ENCODE results near the gene AMN1.
"Not testable (repeated sequence)": the region's sequence is repeated elsewhere in the genome, so short reads cannot be mapped to it uniquely, and the experiment has no call there.

The AMN1 gene

DNA sequence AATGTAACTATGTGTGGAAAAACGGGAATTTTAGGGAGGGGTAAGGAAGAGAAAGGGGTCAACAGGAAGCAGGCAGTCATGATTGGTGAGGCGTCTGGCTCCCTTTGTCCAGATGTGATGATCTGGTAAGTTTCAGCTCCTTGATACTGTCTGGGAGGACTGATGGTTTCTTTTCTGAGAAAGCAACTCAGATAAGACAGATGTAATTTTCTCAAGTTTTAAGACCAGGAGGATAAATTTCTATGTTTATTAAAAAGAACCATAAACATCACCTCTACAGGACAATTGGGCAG lies 21.9 kb upstream of the AMN1 start:
- no peaks in the 10 kb centered on the region for H3K9me3 Mint-ChIP-seq
- no peaks in the 10 kb centered on the region for H3K27me3 Mint-ChIP-seq
- ATAC-seq (replicated peaks; ENCODE audit: extremely low read depth, poor library complexity, severe bottlenecking) (no peak), DNase-seq (ENCODE audit: low spot score in 2 of 2) (no peak)
- H3K36me3 Mint-ChIP-seq (ENCODE audit: insufficient read depth): peaks cover 2% of the 10 kb centered on the region
- H3K4me1 Mint-ChIP-seq: peaks cover 36% of the 10 kb centered on the region
- H3K27ac Mint-ChIP-seq (ENCODE audit: low read depth): peak overlapping the region; percentile 17
- H3K4me3 Mint-ChIP-seq: no peak overlapping the region

DNA sequence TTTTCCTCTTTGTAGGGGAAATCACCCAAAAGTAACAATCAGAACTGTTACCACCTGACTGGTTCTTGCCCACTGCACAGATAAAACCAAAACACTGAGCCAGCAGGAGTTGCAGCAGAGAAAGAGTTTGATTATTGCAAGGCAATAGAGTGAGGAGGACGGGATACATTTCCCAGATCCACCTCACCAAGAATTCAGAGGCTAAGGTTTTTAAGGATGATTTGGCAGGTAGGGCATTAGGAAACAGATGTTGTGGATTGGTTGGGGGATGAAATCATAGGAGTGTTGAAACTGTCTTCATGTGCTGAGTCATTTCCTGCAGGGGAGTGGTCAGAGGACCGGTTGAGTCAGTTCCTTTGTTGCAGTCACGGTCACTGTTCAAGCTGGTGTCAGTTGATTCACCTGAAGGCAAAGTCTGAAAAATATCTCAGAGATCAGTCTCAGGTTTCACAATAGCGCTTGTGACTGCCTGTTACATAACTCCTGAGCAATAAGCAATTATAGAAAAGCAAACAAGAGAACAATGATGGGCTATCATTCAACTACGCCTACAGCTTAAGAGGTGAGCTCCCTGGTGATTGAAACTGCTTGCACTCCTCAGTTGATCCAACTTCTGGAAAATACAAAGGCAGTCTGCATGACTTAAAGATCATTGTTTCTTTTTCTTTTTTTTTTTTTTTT lies 20.3 kb upstream of the AMN1 start:
- no peaks in the 10 kb centered on the region for H3K27me3 Mint-ChIP-seq
- ATAC-seq (replicated peaks; ENCODE audit: extremely low read depth, poor library complexity, severe bottlenecking) (peak; percentile 85), DNase-seq (ENCODE audit: low spot score in 2 of 2) (no peak)
- H3K4me3 Mint-ChIP-seq: peak overlapping the region; percentile 41
- H3K9me3 Mint-ChIP-seq: no peaks in the 10 kb centered on the region
- H3K36me3 Mint-ChIP-seq (ENCODE audit: insufficient read depth): peaks cover 2% of the 10 kb centered on the region
- peak overlapping the region; percentile 71 for H3K27ac Mint-ChIP-seq (ENCODE audit: low read depth)
- peaks cover 37% of the 10 kb centered on the region for H3K4me1 Mint-ChIP-seq

DNA sequence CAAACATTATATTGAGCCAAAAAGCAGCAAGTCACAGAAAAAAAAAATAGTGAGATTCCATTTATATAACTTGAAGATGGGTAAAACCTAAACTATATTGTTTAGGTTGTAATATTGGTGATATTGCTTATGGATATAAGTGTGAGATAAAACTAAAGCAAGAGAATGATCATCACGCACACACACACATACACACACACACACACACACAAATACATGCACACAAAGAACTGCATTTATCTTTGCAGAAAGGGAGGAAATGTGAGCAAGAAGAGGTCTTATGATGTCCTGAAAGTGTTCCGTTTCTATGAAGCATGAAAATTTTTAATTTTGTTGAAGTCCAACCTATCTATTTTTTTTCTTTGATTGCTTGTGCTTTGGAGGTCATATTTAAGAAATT lies 16.4 kb upstream of the AMN1 start:
- Mint-ChIP-seq H3K36me3 (ENCODE audit: insufficient read depth) (peaks cover 4% of the 10 kb centered on the region), H3K4me1 (peaks cover 41% of the 10 kb centered on the region), H3K4me3 (no peak overlapping the region), H3K9me3 (no peaks in the 10 kb centered on the region), H3K27ac (ENCODE audit: low read depth) (no peak overlapping the region), H3K27me3 (no peaks in the 10 kb centered on the region)
- ATAC-seq (replicated peaks; ENCODE audit: extremely low read depth, poor library complexity, severe bottlenecking) (no peak), DNase-seq (ENCODE audit: low spot score in 2 of 2) (no peak)

DNA sequence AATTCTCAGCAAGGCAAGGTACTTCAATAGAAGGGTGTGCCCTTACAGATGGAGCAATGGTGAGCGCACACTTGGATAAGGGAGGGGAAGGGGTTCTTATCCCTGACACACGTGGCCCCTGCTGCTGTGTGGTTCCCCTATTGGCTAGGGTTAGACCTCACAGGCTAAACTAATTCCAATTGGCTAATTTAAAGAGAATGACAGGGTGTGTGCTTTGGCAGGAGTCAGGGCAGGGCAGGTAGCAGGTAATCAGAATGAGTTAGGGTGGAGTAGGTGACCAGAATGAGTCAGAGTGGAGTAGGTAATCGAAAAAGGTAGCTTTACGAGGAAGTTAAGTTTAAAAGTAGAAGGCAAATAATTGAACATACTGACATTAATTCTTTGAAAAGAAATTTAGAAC lies 15.5 kb upstream of the AMN1 start:
- not testable (repeated sequence) for H3K27ac Mint-ChIP-seq (ENCODE audit: low read depth); H3K36me3 Mint-ChIP-seq (ENCODE audit: insufficient read depth); DNase-seq (ENCODE audit: low spot score in 2 of 2); H3K9me3 Mint-ChIP-seq; H3K4me3 Mint-ChIP-seq; H3K27me3 Mint-ChIP-seq; ATAC-seq (replicated peaks; ENCODE audit: extremely low read depth, poor library complexity, severe bottlenecking)
- H3K4me1 Mint-ChIP-seq: peaks cover 35% of the 10 kb centered on the region

DNA sequence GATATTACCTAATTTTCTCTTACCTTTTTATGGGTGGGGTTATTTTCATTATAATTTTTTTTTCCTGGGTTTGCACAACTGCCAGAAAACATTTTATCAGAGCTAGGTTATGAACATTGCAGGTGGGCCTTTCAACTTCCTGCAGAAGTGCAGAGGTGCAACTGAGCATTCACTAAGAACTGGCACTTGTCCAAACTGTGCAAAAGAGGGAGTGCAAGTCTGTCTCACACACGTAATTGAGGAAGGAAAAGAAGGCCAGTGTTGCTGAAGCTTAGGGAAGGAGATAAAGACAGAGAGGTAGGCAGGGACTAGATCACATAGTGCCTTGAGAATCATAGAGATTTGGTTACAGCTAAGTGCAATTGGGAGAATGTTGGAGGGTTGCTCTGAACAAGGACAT lies 14.1 kb upstream of the AMN1 start:
- Mint-ChIP-seq H3K9me3 (no peaks in the 10 kb centered on the region), H3K27ac (ENCODE audit: low read depth) (peak overlapping the region; percentile 19), H3K27me3 (no peaks in the 10 kb centered on the region), H3K4me3 (no peak overlapping the region), H3K4me1 (peaks cover 27% of the 10 kb centered on the region), H3K36me3 (ENCODE audit: insufficient read depth) (peaks cover 2% of the 10 kb centered on the region)
- ATAC-seq (replicated peaks; ENCODE audit: extremely low read depth, poor library complexity, severe bottlenecking) (no peak), DNase-seq (ENCODE audit: low spot score in 2 of 2) (no peak)

DNA sequence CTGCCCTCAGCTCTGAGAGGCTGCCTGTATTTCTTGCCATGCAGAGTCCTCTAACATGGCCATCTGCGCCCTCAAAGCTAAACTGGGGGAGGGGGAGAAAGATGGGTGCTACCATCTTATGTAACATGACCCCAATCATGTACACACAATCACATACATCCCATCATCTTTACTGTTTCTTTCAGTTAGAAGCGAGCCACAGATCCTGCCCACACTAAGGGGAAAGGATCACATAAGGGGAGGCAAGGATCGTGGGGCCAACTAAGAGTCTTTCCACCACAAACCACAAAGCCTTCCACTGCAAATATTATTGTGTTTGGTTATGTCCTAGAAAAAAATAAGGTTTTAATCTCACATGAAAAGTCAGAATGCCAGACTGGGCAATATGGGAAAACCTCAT lies 11.8 kb upstream of the AMN1 start:
- H3K27ac Mint-ChIP-seq (ENCODE audit: low read depth): no peak overlapping the region
- no peak for ATAC-seq (replicated peaks; ENCODE audit: extremely low read depth, poor library complexity, severe bottlenecking)
- H3K4me1 Mint-ChIP-seq: peaks cover 15% of the 10 kb centered on the region

DNA sequence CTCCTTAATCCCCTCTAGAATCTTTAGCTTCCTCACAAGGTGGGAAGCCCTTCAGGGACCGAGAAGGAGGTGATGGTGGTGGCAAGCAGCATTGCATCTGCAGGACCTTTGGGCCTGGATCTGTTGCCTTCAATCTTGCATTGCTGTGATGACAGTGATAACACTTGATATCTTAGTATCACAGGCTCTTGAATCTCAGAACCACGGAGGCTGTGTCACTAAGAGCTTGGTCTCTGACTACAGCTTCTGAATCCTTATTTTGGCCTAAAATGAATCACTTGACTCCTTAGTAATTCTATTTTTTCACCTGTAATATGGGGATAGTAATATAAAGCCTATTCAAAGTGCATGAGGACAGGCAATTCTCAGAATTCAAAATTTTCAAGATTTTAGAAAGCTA lies 8.9 kb upstream of the AMN1 start:
- H3K4me3 Mint-ChIP-seq: no peak overlapping the region
- H3K36me3 Mint-ChIP-seq (ENCODE audit: insufficient read depth): peaks cover 5% of the 10 kb centered on the region
- H3K4me1 Mint-ChIP-seq: peaks cover 26% of the 10 kb centered on the region
- no peaks in the 10 kb centered on the region for H3K9me3 Mint-ChIP-seq
- ATAC-seq (replicated peaks; ENCODE audit: extremely low read depth, poor library complexity, severe bottlenecking): no peak
- H3K27ac Mint-ChIP-seq (ENCODE audit: low read depth): no peak overlapping the region
- no peak for DNase-seq (ENCODE audit: low spot score in 2 of 2)
- H3K27me3 Mint-ChIP-seq: no peaks in the 10 kb centered on the region

More for the DNA sequence above, 11.8 kb upstream of the AMN1 start:
- no peak overlapping the region for H3K4me3 Mint-ChIP-seq
- no peak for DNase-seq (ENCODE audit: low spot score in 2 of 2)
- no peaks in the 10 kb centered on the region for H3K9me3 Mint-ChIP-seq
- no peaks in the 10 kb centered on the region for H3K27me3 Mint-ChIP-seq
- H3K36me3 Mint-ChIP-seq (ENCODE audit: insufficient read depth): peaks cover 2% of the 10 kb centered on the region

DNA sequence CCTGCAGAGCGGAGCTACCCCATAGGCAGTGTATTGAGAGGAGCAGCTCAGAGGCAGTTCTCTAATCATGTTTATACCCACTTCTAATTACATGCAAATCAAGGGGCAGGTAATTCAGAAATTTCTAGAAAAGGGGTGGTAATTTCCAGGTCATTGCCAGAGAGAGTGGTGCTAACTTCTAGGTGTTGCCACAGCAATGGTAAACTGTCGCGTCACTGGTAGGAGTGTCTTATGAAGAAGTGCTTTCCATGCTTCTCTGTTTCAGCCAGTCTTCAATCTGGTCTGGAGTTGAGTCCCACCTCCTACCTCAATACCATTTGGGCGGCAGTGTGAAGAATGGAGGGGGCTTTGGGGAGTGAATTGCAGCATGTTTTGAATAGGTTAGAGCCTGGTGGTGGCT lies 8.5 kb upstream of the AMN1 start:
- Mint-ChIP-seq H3K4me3 (no peak overlapping the region), H3K9me3 (no peaks in the 10 kb centered on the region), H3K27me3 (no peaks in the 10 kb centered on the region)

DNA sequence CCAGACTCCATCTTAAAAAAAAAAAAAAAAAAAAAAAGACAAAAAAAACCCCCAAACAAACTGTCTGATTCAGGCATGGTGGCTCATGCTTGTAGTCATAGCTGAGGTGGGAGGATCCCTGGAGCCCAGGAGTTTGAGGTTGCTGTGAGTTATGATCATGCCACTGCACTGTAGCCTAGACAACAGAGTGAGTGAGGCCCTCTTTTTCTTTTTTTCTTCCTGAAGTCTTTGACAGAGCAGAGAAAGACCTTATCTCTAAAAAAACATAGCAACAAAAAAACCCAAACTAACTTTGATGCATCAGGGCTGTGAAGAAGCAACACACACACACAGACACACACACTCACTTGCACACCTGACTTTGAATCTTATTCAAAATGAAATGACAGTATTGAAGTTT lies 7.7 kb upstream of the AMN1 start:
- Mint-ChIP-seq H3K4me3 (no peak overlapping the region), H3K27me3 (no peaks in the 10 kb centered on the region), H3K4me1 (peaks cover 20% of the 10 kb centered on the region), H3K27ac (ENCODE audit: low read depth) (peak overlapping the region; percentile 10), H3K9me3 (no peaks in the 10 kb centered on the region), H3K36me3 (ENCODE audit: insufficient read depth) (peaks cover 5% of the 10 kb centered on the region)
- DNase-seq (ENCODE audit: low spot score in 2 of 2) (no peak), ATAC-seq (replicated peaks; ENCODE audit: extremely low read depth, poor library complexity, severe bottlenecking) (peak; percentile 83)

More for the DNA sequence above, 8.5 kb upstream of the AMN1 start:
- peaks cover 26% of the 10 kb centered on the region for H3K4me1 Mint-ChIP-seq
- ATAC-seq (replicated peaks; ENCODE audit: extremely low read depth, poor library complexity, severe bottlenecking) (no peak), DNase-seq (ENCODE audit: low spot score in 2 of 2) (no peak)
- peak overlapping the region; percentile 10 for H3K27ac Mint-ChIP-seq (ENCODE audit: low read depth)
- H3K36me3 Mint-ChIP-seq (ENCODE audit: insufficient read depth): peaks cover 5% of the 10 kb centered on the region

DNA sequence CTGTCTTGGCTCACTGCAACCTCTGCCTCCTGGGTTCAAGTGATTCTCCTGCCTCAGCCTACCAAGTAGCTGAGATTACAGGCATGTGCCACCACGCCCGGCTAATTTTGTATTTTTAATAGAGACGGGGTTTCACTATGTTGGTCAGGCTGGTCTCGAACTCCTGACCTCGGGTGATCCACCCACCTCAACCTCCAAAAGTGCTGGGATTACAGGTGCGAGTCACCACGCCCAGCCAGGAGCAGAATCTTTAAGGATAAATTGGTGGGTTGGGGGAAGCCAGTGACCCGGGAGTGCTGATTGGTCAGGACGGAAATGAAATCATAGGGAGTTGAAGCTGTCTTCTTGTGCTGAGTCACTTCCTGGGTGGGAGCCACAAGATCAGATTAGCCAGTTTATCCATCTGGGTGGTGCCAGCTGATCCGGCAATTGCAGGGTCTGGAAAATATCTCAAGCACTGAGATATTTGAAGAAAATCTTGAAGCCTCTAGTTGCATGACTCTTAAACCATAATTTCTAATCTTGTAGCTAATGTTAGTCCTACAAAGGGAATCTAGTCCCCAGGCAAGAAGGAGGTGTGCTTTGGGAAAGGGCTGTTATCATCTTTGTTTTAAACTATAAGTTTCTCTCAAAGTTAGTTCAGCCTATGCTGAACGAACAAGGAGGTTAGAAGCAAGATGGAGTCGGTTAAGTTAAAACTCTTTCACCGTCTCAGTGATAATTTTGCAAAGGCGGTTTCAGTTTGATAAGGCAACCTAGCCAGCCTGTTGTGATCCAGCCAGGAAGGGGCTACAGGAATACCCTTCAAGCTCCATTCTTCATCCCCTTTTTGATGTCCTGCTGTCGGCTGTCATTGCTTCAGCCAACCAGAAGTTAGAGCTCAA lies 5.0 kb upstream of the AMN1 start:
- not testable (repeated sequence) for DNase-seq (ENCODE audit: low spot score in 2 of 2); H3K27me3 Mint-ChIP-seq; H3K27ac Mint-ChIP-seq (ENCODE audit: low read depth); H3K9me3 Mint-ChIP-seq; ATAC-seq (replicated peaks; ENCODE audit: extremely low read depth, poor library complexity, severe bottlenecking)
- Mint-ChIP-seq H3K4me3 (peak overlapping the region; percentile 31), H3K36me3 (ENCODE audit: insufficient read depth) (peaks cover 15% of the 10 kb centered on the region), H3K4me1 (peaks cover 31% of the 10 kb centered on the region)

DNA sequence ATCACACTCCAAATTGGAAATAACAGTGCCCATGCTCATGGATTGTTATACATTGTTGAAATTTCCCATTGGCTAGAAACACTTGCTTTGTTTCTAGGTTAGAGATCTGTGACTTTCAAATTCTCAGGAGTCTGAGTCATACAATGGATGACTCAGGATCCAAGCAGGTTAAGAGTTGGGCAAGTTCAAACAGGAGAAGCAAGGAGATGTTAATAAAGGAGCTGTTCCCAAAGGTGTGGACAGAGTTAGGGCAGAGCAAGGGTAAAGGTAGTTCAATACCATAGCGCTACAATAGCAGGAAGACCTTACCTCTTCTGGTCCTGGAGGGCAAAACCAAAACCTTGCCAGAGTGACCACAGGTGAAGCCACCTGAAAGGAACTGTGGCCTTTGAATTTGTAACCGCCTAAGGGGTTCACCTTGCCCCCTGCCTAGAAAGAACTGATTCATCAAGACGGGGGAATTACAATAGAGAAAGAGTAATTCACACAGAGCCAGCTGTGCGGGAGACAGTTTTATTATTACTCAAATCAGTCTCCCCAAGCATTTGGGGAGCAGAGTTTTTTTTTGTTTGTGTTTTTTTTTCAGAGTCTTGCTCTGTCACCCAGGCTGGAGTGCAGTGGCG lies 4.2 kb upstream of the AMN1 start:
- Mint-ChIP-seq H3K36me3 (ENCODE audit: insufficient read depth) (peaks cover 20% of the 10 kb centered on the region), H3K27ac (ENCODE audit: low read depth) (no peak overlapping the region), H3K4me3 (no peak overlapping the region), H3K4me1 (peaks cover 37% of the 10 kb centered on the region), H3K9me3 (peaks cover 4% of the 10 kb centered on the region), H3K27me3 (no peaks in the 10 kb centered on the region)
- ATAC-seq (replicated peaks; ENCODE audit: extremely low read depth, poor library complexity, severe bottlenecking) (no peak), DNase-seq (ENCODE audit: low spot score in 2 of 2) (no peak)

DNA sequence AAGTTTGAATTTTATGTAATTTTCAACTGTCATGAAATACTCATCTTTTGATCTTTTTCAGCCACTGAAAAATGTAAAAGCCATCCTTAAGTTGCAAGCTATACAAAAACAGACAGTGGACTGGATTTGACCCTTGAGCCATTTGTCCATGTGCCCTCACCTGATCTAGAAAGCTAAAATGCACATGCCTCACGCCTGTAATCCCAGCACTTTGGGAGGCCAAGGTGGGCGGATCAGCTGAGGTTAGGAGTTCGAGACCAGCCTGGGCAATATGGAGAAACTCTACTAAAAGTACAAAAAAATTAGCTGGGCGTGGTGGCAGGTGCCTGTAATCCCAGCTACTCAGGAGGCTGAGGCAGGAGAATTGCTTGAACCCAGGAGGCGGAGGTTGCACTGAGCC lies 2.4 kb upstream of the AMN1 start:
- Mint-ChIP-seq H3K4me3 (peak overlapping the region; percentile 59), H3K4me1 (peaks cover 49% of the 10 kb centered on the region), H3K36me3 (ENCODE audit: insufficient read depth) (peaks cover 20% of the 10 kb centered on the region)
- not testable (repeated sequence) for H3K27me3 Mint-ChIP-seq; ATAC-seq (replicated peaks; ENCODE audit: extremely low read depth, poor library complexity, severe bottlenecking); H3K9me3 Mint-ChIP-seq; H3K27ac Mint-ChIP-seq (ENCODE audit: low read depth); DNase-seq (ENCODE audit: low spot score in 2 of 2)

DNA sequence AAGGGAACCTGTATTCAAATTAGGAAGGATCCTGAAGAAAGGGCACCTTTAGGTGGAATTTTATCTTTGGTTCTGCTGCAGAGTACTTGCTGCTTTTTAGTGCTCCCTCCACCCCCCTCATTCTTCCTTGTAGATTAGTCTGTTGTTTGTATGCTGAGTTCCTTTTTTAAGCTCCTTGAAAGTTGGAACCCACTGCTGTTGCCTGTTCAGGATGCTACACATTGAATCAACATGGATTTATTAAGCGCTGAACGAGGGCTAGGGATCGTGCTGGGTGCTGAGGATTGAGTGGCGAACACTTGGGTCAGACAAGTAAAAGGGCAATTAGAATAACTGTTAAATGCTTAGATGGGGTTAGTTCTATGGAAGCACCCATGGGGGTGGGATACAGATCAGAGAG lies 884 bp upstream of the AMN1 start:
- DNase-seq (ENCODE audit: low spot score in 2 of 2) (no peak), ATAC-seq (replicated peaks; ENCODE audit: extremely low read depth, poor library complexity, severe bottlenecking) (no peak)
- Mint-ChIP-seq H3K4me3 (peak overlapping the region; percentile 98), H3K9me3 (peaks cover 4% of the 10 kb centered on the region), H3K4me1 (peaks cover 48% of the 10 kb centered on the region), H3K36me3 (ENCODE audit: insufficient read depth) (peaks cover 20% of the 10 kb centered on the region), H3K27me3 (no peaks in the 10 kb centered on the region), H3K27ac (ENCODE audit: low read depth) (peak overlapping the region; percentile 97)

Data from central memory CD8-positive, alpha-beta T cell (primary cell).